Activated CD8-positive, alpha-beta T cell treated with anti-CD3 and anti-CD28 coated beads for 36 hours (primary cell): ENCODE data around the gene USP24. TPM values are rescaled to one million over a fixed set of nuclear protein-coding genes. Genes with fewer than 3 reads are reported as not detected.
A peak's percentile ranks its signal among the peaks of the same experiment; 100 is the strongest.
"Not testable (repeated sequence)": the region's sequence is repeated elsewhere in the genome, so short reads cannot be mapped to it uniquely, and the experiment has no call there.

ENCODE experiments used
- ATAC-seq: fragments of 200-7000 bp; cut with Tn5 transposase; one replicate; pipeline ENCODE4 v1.10.0; 2021; ENCODE audit warnings: mild to moderate bottlenecking, moderate library complexity
- CTCF ChIA-PET: fragments of 350-600 bp; sonication (Branson Sonifier 250); formaldehyde crosslinking; loops from one replicate; lab custom pipeline; 2021; ENCODE audit warnings: antibody characterized with exemption; lab: Charles Lee
- POLR2A ChIA-PET: fragments of 350-600 bp; sonication (Branson Sonifier 250); formaldehyde crosslinking; loops from one replicate; lab custom pipeline; 2021; ENCODE audit warnings: antibody characterized with exemption; lab: Charles Lee
- DNase-seq: peaks from one replicate; pipeline ENCODE4 v3.0.0-alpha.2; 2020
- H3K27ac Mint-ChIP-seq: one replicate; pipeline ENCODE4 v1.8.0; 2021; ENCODE audit warnings: mild to moderate bottlenecking, mixed read lengths
- H3K27me3 Mint-ChIP-seq: one replicate; pipeline ENCODE4 v1.8.0; 2021; ENCODE audit warnings: mixed read lengths
- H3K36me3 Mint-ChIP-seq: one replicate; pipeline ENCODE4 v1.8.0; 2021; ENCODE audit warnings: low read depth, mixed read lengths
- H3K4me1 Mint-ChIP-seq: one replicate; pipeline ENCODE4 v1.8.0; 2021; ENCODE audit warnings: low read depth, mixed read lengths
- H3K4me3 Mint-ChIP-seq: one replicate; pipeline ENCODE4 v1.8.0; 2021; ENCODE audit warnings: mild to moderate bottlenecking, moderate library complexity, mixed read lengths
- H3K9me3 Mint-ChIP-seq: one replicate; pipeline ENCODE4 v1.8.0; 2021; ENCODE audit warnings: mixed read lengths
- CTCF ChIP-seq: fragments of 200-600 bp; IDR thresholded peaks from one replicate; pipeline ENCODE4 v1.8.0; 2022; ENCODE audit warnings: antibody characterized with exemption, mild to moderate bottlenecking
- intact Hi-C: fragments of 100-400 bp; cut with micrococcal nuclease; formaldehyde crosslinking; loops from one replicate; pipeline ENCODE4 v1.10.0; 2022
- total RNA-seq, 2 experiments: library from RNA; stranded (reverse); gene quantifications; one replicate each; pipeline ENCODE4 v1.2.3, GENCODE V29; 2021

Gene USP24
- total RNA-seq, 2 experiments from 2014 or later: 39.4 to 47.0 TPM

DNA sequence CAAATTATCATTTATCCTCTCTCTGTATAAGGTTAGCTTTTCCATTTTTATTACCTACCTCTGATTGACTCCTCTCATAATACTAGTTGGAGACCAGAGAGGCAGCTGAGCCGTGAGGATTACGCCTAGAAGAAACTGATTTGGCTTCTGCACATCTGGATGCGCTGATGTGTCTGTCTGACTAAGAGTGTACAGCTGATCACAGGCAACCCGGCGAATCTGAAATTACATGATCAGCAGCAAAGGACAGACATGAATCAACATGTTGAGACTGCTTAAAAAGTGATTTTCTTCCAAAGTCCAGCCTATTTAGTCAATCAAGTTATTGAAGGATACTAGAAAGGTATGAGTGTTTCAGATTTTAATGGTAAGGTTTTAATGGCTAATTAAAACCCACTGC, 94.6 kb downstream of the USP24 start:
- CTCF ChIA-PET: no interaction called here
- POLR2A ChIA-PET: no interaction called here
- DNase-seq (no peak), ATAC-seq (no peak)
- H3K27me3 Mint-ChIP-seq: no peaks in the 10 kb centered on the region
- intact Hi-C loops: no loop called here
- peaks cover 78% of the 10 kb centered on the region for H3K36me3 Mint-ChIP-seq
- peaks cover 22% of the 10 kb centered on the region for H3K4me1 Mint-ChIP-seq
- H3K9me3 Mint-ChIP-seq: no peaks in the 10 kb centered on the region
- no peak for TF ChIP-seq CTCF
- peak overlapping the region; percentile 34 for H3K27ac Mint-ChIP-seq
- H3K4me3 Mint-ChIP-seq: no peak overlapping the region

GRCh38 chr1:55118651-55119329, 96.4 kb downstream of the USP24 start:
- Mint-ChIP-seq H3K4me1 (peaks cover 17% of the 10 kb centered on the region), H3K9me3 (no peaks in the 10 kb centered on the region), H3K4me3 (no peak overlapping the region), H3K36me3 (peaks cover 80% of the 10 kb centered on the region), H3K27me3 (no peaks in the 10 kb centered on the region), H3K27ac (peak overlapping the region; percentile 29)
- TF ChIP-seq CTCF: no peak
- ATAC-seq (no peak), DNase-seq (no peak)
- intact Hi-C loops: no loop called here
- ChIA-PET POLR2A (no interaction called here), CTCF (no interaction called here)

- no peak overlapping the region for H3K4me3 Mint-ChIP-seq
- H3K27me3 Mint-ChIP-seq: no peaks in the 10 kb centered on the region
- TF ChIP-seq CTCF: no peak
- DNase-seq (no peak), ATAC-seq (no peak)
- H3K4me1 Mint-ChIP-seq: peaks cover 17% of the 10 kb centered on the region
- ChIA-PET CTCF (no interaction called here), POLR2A (no interaction called here)
- no peaks in the 10 kb centered on the region for H3K9me3 Mint-ChIP-seq
- no peak overlapping the region for H3K27ac Mint-ChIP-seq
- intact Hi-C loops: no loop called here
- peaks cover 83% of the 10 kb centered on the region for H3K36me3 Mint-ChIP-seq
Observed at GRCh38 chr1:55117941-55118340, 97.2 kb downstream of the USP24 start.

GRCh38 chr1:55109005-55109404, 106.2 kb downstream of the USP24 start:
- H3K27ac Mint-ChIP-seq, H3K4me3 Mint-ChIP-seq, DNase-seq, H3K27me3 Mint-ChIP-seq, H3K4me1 Mint-ChIP-seq, CTCF ChIA-PET, POLR2A ChIA-PET, intact Hi-C loops, H3K9me3 Mint-ChIP-seq, ATAC-seq: not testable (repeated sequence)
- H3K36me3 Mint-ChIP-seq: peaks cover 48% of the 10 kb centered on the region

DNA sequence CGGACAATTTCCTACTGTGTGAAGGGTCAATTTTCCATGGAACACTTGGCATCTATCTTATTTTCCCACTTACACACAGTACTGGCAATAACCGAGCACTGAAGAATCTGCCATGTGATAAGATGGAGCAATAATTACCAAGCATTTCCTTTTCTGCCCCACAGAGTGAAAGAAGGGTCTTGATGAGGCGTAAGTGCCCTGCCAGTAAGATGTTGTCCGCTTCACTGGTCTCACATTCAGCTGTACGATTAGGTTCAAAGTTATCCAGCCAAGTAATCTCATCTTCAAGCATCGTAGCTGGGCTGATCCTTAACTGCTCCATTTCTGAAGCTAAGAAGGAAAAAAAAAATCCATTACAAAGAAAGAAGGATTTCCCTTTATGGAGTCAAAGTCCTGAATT, 108.1 kb downstream of the USP24 start:
- Mint-ChIP-seq H3K4me1 (no peaks in the 10 kb centered on the region), H3K27ac (no peak overlapping the region), H3K27me3 (no peaks in the 10 kb centered on the region), H3K4me3 (no peak overlapping the region), H3K36me3 (peaks cover 40% of the 10 kb centered on the region), H3K9me3 (no peaks in the 10 kb centered on the region)
- intact Hi-C loops: no loop called here
- DNase-seq (no peak), ATAC-seq (no peak)
- TF ChIP-seq CTCF: no peak
- CTCF ChIA-PET: no interaction called here
- POLR2A ChIA-PET: no interaction called here
